Nephron progenitor cell (in vitro differentiated cells): Measurements from ENCODE around the gene GRIN2C.

ENCODE experiments used
- DNase-seq: peaks from one replicate; pipeline ENCODE4 v3.0.0; 2021
- H3K27ac Mint-ChIP-seq: 2 replicates; pipeline ENCODE4 v1.8.0; 2021; ENCODE audit warnings: mild to moderate bottlenecking, moderate library complexity, mixed read lengths
- H3K27me3 Mint-ChIP-seq: 2 replicates; pipeline ENCODE4 v1.8.0; 2021; ENCODE audit warnings: mild to moderate bottlenecking, low read depth, mixed read lengths; ENCODE audit not compliant: poor library complexity
- H3K36me3 Mint-ChIP-seq: 2 replicates; pipeline ENCODE4 v1.8.0; 2021; ENCODE audit warnings: low read depth, mixed read lengths
- H3K4me1 Mint-ChIP-seq: 2 replicates; pipeline ENCODE4 v1.8.0; 2021; ENCODE audit warnings: mixed read lengths
- H3K4me3 Mint-ChIP-seq: 2 replicates; pipeline ENCODE4 v1.8.0; 2021; ENCODE audit warnings: mild to moderate bottlenecking, moderate library complexity, mixed read lengths
- H3K9me3 Mint-ChIP-seq: 2 replicates; pipeline ENCODE4 v1.8.0; 2021; ENCODE audit warnings: mild to moderate bottlenecking, moderate library complexity, mixed read lengths
- TF ChIP-seq, protein P1 (sequence below): fragments of 200-600 bp; sonication (generic); IDR thresholded peaks from 2 replicates; pipeline ENCODE4 v1.5.0; 2021; ENCODE audit warnings: antibody characterized with exemption

GRIN2C gene

DNA sequence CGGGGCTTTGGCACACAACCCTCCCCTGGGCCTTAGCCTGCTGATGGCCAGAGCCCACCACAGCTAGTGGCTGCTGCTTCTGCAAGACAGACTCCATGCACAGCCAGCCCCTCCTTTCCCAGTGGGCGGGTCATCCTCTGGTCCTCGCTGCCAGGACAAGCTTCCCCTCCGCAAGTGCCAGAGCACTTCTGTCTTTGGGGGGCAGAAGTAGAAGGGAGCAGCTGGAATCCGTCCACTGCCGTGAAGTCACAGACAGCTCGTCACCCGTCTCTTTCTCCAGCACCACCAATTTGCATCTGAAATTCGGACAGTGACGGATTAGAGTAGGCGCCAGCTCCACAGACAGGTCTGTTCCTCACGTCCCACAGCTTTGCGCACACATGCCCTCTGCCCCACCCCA is 52.2 kb downstream of the GRIN2C start:
- H3K27me3 Mint-ChIP-seq: peaks cover 9% of the 10 kb centered on the region
- no peaks in the 10 kb centered on the region for H3K9me3 Mint-ChIP-seq
- no peak for DNase-seq
- H3K4me3 Mint-ChIP-seq: no peak overlapping the region
- H3K27ac Mint-ChIP-seq: no peak overlapping the region
- TF ChIP-seq, protein P1, sequence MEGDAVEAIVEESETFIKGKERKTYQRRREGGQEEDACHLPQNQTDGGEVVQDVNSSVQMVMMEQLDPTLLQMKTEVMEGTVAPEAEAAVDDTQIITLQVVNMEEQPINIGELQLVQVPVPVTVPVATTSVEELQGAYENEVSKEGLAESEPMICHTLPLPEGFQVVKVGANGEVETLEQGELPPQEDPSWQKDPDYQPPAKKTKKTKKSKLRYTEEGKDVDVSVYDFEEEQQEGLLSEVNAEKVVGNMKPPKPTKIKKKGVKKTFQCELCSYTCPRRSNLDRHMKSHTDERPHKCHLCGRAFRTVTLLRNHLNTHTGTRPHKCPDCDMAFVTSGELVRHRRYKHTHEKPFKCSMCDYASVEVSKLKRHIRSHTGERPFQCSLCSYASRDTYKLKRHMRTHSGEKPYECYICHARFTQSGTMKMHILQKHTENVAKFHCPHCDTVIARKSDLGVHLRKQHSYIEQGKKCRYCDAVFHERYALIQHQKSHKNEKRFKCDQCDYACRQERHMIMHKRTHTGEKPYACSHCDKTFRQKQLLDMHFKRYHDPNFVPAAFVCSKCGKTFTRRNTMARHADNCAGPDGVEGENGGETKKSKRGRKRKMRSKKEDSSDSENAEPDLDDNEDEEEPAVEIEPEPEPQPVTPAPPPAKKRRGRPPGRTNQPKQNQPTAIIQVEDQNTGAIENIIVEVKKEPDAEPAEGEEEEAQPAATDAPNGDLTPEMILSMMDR: no peak
- peaks cover 4% of the 10 kb centered on the region for H3K36me3 Mint-ChIP-seq
- peaks cover 36% of the 10 kb centered on the region for H3K4me1 Mint-ChIP-seq

DNA sequence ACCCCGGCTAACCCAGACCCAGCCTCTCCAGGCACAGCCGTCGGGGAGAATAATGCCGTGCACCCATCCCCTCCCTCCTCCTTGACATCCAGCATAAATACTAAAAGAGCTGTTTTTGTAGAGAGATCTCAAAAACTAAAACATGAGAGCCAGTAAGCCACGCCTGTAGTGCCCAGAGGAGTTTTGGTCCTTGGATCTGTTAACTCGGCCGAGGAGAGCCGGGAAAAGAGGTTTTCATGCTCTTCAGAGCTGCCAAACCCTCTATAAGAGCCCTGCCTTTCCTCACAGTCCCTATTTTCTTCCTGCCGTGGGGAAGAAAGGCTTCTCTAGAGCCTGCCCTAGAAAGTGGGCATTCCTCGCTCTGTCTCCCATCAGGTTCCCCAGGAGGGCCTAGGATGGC is 53.4 kb downstream of the GRIN2C start:
- Mint-ChIP-seq H3K4me3 (no peak overlapping the region), H3K36me3 (peaks cover 4% of the 10 kb centered on the region), H3K27ac (no peak overlapping the region), H3K4me1 (peaks cover 27% of the 10 kb centered on the region), H3K9me3 (no peaks in the 10 kb centered on the region), H3K27me3 (peaks cover 7% of the 10 kb centered on the region)
- no peak for DNase-seq
- TF ChIP-seq, protein P1: no peak

DNA sequence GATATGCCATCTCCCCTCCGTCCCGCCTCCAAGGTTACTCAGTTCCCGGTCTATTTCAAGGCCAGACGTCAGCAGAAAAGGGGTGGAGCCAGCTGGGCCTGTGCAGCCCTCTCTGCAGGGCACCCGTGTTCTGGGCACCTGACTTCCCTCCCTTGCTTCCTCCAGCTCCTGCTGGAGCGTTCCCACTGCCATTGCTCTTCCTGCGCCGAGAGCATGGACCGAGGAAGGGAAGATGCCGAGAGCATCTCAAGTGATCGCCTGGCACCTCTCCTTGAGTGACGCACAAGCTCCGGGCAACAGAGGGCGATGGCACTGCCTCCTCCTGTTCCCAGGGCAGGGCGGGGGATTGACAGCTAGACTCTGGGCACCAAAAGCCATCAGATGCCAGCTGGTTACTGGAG is 54.1 kb downstream of the GRIN2C start:
- Mint-ChIP-seq H3K36me3 (peaks cover 7% of the 10 kb centered on the region), H3K4me1 (peaks cover 20% of the 10 kb centered on the region), H3K27me3 (peaks cover 6% of the 10 kb centered on the region), H3K27ac (no peak overlapping the region), H3K4me3 (no peak overlapping the region), H3K9me3 (no peaks in the 10 kb centered on the region)
- DNase-seq: no peak
- TF ChIP-seq, protein P1: no peak

DNA sequence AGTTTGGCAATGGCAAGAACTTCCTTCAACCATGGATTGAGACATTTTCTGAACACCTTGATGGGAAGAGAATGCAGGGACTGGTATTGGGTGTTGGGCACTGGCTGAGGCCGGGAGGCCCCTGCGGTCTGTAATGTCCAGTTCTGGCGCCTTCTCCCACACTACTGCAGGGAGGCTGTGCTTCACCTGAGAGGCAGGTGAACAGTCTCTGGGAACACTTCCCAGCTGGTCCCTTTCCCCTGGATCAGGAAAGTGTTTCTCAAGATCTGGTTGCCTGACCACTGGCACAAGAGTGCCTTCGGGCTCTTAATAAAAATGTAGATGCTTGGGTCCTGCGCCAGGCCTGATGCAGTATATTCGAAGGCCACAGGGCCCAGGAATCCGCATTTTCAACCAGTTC is 55.0 kb downstream of the GRIN2C start:
- H3K9me3 Mint-ChIP-seq: no peaks in the 10 kb centered on the region
- no peak overlapping the region for H3K4me3 Mint-ChIP-seq
- TF ChIP-seq, protein P1: no peak
- H3K36me3 Mint-ChIP-seq: peaks cover 5% of the 10 kb centered on the region
- H3K27ac Mint-ChIP-seq: no peak overlapping the region
- H3K27me3 Mint-ChIP-seq: peaks cover 2% of the 10 kb centered on the region
- DNase-seq: no peak
- H3K4me1 Mint-ChIP-seq: peaks cover 15% of the 10 kb centered on the region

DNA sequence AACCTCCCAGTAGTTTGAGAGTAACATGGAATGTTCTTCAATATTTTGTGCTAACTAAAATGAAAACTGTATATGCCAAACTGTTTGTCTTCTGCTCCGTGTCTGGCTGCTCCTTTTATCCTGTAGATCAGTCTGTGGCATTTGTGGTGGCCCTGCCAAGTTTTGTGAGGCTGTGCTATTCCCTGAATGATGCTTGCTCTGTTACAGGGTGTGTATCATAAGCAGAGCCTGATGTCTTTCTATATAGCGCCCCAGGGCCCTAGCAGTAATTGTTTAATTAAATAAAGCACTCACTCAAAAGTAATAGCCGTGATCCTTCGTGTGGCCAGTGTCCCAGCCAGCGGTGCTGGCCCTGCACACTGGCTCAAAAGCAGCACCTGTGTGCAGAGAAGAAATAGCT is 55.7 kb downstream of the GRIN2C start:
- Mint-ChIP-seq H3K27me3 (peaks cover 2% of the 10 kb centered on the region), H3K27ac (no peak overlapping the region), H3K4me1 (peaks cover 15% of the 10 kb centered on the region), H3K4me3 (no peak overlapping the region), H3K36me3 (peaks cover 7% of the 10 kb centered on the region), H3K9me3 (no peaks in the 10 kb centered on the region)
- TF ChIP-seq, protein P1: no peak
- no peak for DNase-seq

DNA sequence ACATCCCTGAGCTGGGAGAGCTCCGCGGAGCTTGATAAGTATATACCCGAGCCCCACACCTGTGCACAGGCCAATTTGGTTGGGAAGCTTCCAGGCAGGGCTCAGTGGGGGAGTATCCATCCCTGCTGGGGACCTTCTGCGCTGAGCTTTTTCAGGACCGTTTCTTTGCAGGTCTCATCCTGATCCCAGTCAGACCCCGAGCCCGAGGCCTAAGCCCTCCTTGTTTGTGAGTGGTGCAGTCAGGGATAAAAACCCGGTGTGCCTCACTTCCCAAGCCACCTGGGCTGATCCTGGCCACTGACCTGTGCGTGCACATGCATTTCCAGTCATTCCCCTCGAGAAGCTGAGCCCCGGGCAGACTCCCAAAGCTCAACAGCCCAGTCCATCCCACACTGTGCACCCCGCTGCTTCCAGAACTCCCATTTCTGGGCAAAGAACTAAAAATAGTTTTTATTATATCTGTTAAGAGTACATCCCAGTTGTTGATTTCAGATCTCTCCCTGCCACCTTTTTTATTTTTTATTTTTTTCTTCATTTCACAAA is 56.2 kb downstream of the GRIN2C start:
- H3K4me1 Mint-ChIP-seq: peaks cover 15% of the 10 kb centered on the region
- H3K9me3 Mint-ChIP-seq: no peaks in the 10 kb centered on the region
- peaks cover 7% of the 10 kb centered on the region for H3K36me3 Mint-ChIP-seq
- TF ChIP-seq, protein P1: no peak
- H3K4me3 Mint-ChIP-seq: no peak overlapping the region
- H3K27ac Mint-ChIP-seq: no peak overlapping the region
- DNase-seq: no peak
- H3K27me3 Mint-ChIP-seq: peaks cover 2% of the 10 kb centered on the region
